Transverse colon (tissue), 4 donors: ENCODE measurements around the gene TBC1D9B. TPM values are rescaled to one million over a fixed set of nuclear protein-coding genes. Genes with fewer than 3 reads are reported as not detected.
"Not testable (repeated sequence)": the region's sequence is repeated elsewhere in the genome, so short reads cannot be mapped to it uniquely, and the experiment has no call there.

Source experiments
- DNase-seq: peaks from one replicate; pipeline ENCODE4 v3.0.0-alpha.2; 2019
- H3K27ac ChIP-seq, 4 donors: fragments of 200-600 bp; sonication (generic); 2 replicates each; pipeline ENCODE4 v1.5.1; 2016 to 2018; ENCODE audit warnings: inconsistent platforms in 4 of 4
- H3K27me3 ChIP-seq: fragments of 200-600 bp; sonication (generic); 2 replicates; pipeline ENCODE4 v1.5.1; 2017; ENCODE audit warnings: inconsistent platforms
- H3K36me3 ChIP-seq, 4 donors: fragments of 200-600 bp; sonication (generic); 2 replicates each; pipeline ENCODE4 v1.5.1; 2017 to 2019; ENCODE audit warnings: inconsistent platforms in 4 of 4
- H3K4me1 ChIP-seq, 4 donors: fragments of 200-600 bp; sonication (generic); 2 replicates each; pipeline ENCODE4 v1.5.1; 2017 to 2020; ENCODE audit warnings: inconsistent platforms in 4 of 4
- H3K4me3 ChIP-seq, 4 donors: fragments of 200-600 bp; sonication (generic); 1 replicate in 1 of 4; 2 replicates in 3 of 4; pipeline versions ENCODE4 v1.5.1 to v1.6.1; 2017 to 2019; ENCODE audit warnings: inconsistent platforms in 4 of 4
- H3K9me3 ChIP-seq, 2 donors: fragments of 200-600 bp; sonication (generic); 2 replicates each; pipeline ENCODE4 v1.5.1; 2017 to 2019; ENCODE audit warnings: inconsistent platforms in 2 of 2
- EP300 ChIP-seq: sonication (generic); formaldehyde crosslinking; IDR thresholded peaks from one replicate; pipeline ENCODE4 v1.6.1; 2017; ENCODE audit warnings: antibody characterized with exemption, low read depth
- POLR2A ChIP-seq: fragments of 450-650 bp; IDR thresholded peaks from one replicate; pipeline ENCODE4 v1.6.1; 2016; ENCODE audit warnings: antibody characterized with exemption, mild to moderate bottlenecking, moderate library complexity
- POLR2AphosphoS5 ChIP-seq, 3 donors: sonication (generic); formaldehyde crosslinking; IDR thresholded peaks; one replicate each; pipeline ENCODE4 v1.6.1; 2016; ENCODE audit warnings: antibody characterized with exemption in 3 of 3
- WGBS, 2 donors: methylation state at CpG; one replicate each; pipeline ENCODE4 v1.1.5; 2018; ENCODE audit warnings: low coverage in 1 of 2; 5-methylcytosine and 5-hydroxymethylcytosine counted together
- in situ Hi-C, 4 donors: fragments of 200-750 bp; cut with MboI; loops; one replicate each; pipeline versions ENCODE4 v1.15.0 to v1.15.1; 2017; ENCODE audit warnings: low sequenced_read_pairs in 3 of 4, low pct_ligation_motif_present in 1 of 4, low pct_unique_long_range_greater_than_20kb in 1 of 4
- intact Hi-C: fragments of 100-400 bp; cut with DNase I; formaldehyde crosslinking; loops from one replicate; pipeline ENCODE4 v1.15.1; 2023; ENCODE audit warnings: low total_unique reads
- total RNA-seq, 4 donors: library from RNA; depleted of rRNA; stranded (reverse); fragments of >200 nt; gene quantifications; one replicate each; pipeline ENCODE4 v1.1.0, GENCODE V29; 2016
- TF ChIP-seq, protein P1 (sequence below), 5 experiments: fragments of 200-600 bp in 3 of 5; fragments of 450-650 bp in 2 of 5; sonication (generic) in 3 of 5; IDR thresholded peaks; 1 replicate in 2 of 5; 2 replicates in 3 of 5; pipeline ENCODE4 v1.5.1; 2016 to 2017; ENCODE audit warnings: antibody characterized with exemption in 5 of 5, inconsistent platforms in 3 of 5, mild to moderate bottlenecking in 2 of 5, moderate library complexity in 1 of 5

Gene TBC1D9B
- total RNA-seq, 4 donors from 2014 or later = 90.5 to 178 (median 127) TPM

DNA sequence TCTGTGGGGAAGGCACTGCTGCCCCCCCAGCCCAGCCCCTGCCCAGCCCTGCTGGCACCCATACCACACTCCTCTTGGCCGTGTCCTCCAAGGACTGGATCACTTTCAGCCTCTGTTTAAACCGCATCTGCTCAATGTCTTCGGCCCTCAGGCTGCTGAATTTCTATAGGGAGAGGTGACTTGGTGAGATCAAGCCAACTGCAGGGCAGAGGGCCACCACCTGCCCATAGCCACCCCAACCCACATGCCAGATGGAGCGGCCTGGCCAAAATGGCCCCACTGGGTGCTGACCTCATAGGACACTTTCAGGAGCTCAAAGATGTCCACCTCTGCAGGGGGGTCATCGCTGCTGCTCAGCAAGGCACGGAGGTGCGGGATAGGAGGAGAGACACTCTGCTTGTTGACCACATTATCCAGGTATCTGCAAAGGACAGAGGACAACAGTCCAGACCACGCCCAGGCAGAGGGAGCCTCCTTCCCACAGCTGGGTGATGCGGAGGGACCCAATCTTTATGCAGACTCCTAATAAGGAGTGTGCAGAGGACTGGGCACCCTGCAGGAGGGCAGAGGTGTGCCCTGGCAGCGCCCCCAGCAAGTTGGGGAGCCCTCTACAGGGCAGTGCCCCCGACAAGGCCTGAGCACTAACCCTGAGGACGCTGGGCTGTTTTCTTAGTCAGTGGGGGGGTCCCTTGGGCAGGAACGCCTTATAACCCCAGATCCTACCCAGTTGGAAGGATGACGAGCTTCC, 34.7 kb downstream of the TBC1D9B start:
- no peak for DNase-seq
- intact Hi-C loops = no loop called here
- H3K9me3 ChIP-seq = no peaks in the 10 kb centered on the region
- TF ChIP-seq POLR2AphosphoS5 (IDR thresholded peaks at IDR 0.05) (no peak), POLR2A (no peak), EP300 (no peak)
- TF ChIP-seq, protein P1, sequence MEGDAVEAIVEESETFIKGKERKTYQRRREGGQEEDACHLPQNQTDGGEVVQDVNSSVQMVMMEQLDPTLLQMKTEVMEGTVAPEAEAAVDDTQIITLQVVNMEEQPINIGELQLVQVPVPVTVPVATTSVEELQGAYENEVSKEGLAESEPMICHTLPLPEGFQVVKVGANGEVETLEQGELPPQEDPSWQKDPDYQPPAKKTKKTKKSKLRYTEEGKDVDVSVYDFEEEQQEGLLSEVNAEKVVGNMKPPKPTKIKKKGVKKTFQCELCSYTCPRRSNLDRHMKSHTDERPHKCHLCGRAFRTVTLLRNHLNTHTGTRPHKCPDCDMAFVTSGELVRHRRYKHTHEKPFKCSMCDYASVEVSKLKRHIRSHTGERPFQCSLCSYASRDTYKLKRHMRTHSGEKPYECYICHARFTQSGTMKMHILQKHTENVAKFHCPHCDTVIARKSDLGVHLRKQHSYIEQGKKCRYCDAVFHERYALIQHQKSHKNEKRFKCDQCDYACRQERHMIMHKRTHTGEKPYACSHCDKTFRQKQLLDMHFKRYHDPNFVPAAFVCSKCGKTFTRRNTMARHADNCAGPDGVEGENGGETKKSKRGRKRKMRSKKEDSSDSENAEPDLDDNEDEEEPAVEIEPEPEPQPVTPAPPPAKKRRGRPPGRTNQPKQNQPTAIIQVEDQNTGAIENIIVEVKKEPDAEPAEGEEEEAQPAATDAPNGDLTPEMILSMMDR (IDR thresholded peaks at IDR 0.05) = no peak
- no peak overlapping the region for H3K4me3 ChIP-seq
- no peak overlapping the region for H3K27ac ChIP-seq
- WGBS, 2 donors = 94% methylated on average over 10 of the region's 14 CpGs; no CpG with 5 or more reads in 1 of the 2 donors
- in situ Hi-C loops = no loop called here
- H3K4me1 ChIP-seq = no peaks in the 10 kb centered on the region
- H3K36me3 ChIP-seq = peaks cover 0 to 39% (median 14%) of the 10 kb centered on the region in 4 donors
- H3K27me3 ChIP-seq = no peaks in the 10 kb centered on the region

DNA sequence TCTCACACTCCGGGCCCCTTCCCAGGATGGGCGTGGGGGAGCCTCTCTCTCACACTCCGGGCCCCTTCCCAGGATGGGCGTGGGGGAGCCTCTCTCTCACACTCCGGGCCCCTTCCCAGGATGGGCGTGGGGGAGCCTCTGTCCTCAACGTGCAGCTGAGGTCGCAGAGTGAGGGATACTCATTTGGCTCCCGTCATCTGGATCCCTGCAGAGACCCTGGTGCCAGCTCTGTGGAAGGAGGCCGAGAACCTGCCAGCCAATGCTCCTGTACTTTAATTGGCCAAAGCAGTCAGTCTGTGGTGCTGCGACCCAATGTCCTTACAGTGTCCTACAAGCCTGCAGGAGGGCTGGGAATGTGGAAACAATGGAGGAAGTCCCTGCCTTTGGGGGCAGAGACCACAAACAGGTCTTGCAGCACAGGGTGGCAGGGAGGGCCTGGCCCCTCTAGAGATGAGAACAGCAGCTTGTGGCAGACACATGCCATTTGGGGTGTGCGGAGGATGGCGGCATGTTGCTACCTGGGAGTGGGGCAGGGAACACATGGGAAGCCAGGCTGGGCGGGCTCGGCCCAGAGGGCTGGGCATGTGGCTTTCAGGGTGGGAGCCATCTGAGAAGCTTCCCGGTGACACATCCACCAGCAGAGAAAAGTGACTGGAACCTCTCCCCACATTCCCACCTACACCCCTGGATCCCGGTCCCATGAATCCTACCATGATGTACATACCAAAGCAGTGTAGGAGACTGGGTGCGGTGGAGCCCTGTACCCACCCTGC, 35.5 kb downstream of the TBC1D9B start:
- in situ Hi-C loops (no loop called here), intact Hi-C loops (no loop called here)
- Histone ChIP-seq H3K36me3 (peaks cover 0 to 39% (median 10%) of the 10 kb centered on the region in 4 donors), H3K27me3 (no peaks in the 10 kb centered on the region), H3K4me3 (no peak overlapping the region), H3K4me1 (no peaks in the 10 kb centered on the region), H3K27ac (no peak overlapping the region), H3K9me3 (no peaks in the 10 kb centered on the region)
- WGBS, 2 donors = 93% methylated on average over 14 of the region's 18 CpGs; no CpG with 5 or more reads in 1 of the 2 donors
- TF ChIP-seq EP300 (no peak), POLR2A (no peak), POLR2AphosphoS5 (IDR thresholded peaks at IDR 0.05) (no peak)
- TF ChIP-seq, protein P1 (IDR thresholded peaks at IDR 0.05) = no peak
- no peak for DNase-seq

DNA sequence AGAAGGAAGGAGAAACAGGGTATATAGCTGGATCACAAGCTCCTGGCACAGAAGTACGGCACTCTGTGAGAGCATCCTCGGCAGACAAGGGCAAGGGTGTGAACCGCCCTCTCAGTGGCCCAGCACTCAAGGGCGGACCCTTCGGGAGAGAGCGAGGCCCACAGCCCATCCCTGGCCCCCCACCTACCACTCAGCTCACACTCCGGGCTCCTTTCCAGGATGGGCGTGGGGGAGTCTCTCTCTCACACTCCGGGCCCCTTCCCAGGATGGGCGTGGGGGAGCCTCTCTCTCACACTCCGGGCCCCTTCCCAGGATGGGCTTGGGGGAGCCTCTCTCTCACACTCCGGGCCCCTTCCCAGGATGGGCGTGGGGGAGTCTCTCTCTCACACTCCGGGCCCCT, 36.2 kb downstream of the TBC1D9B start:
- WGBS, 2 donors = 97% methylated on average over 12 of the region's 14 CpGs; no CpG with 5 or more reads in 1 of the 2 donors
- H3K36me3 ChIP-seq = peaks cover 0 to 39% (median 8%) of the 10 kb centered on the region in 4 donors
- DNase-seq, in situ Hi-C loops, intact Hi-C loops, H3K9me3 ChIP-seq, H3K4me1 ChIP-seq, H3K4me3 ChIP-seq, H3K27ac ChIP-seq, H3K27me3 ChIP-seq: not testable (repeated sequence)

DNA sequence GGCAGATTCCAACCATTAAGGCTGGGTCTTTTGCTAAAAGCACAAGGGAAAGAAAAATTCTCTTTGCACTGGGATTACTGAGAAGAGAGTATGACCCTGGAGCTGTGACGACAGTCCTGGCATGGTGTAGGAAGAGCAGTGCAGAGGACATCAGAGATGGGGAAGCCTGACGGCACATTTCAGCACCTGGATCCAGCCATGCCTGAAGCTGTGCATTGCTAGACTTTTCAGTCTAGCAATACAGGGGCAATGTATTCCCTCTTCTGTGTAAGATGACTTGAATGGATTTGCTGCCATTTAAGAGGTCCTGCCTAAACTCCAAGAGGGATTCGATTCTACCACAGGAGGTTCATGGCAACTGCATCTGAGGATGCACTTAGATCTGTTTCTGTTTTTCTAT, 36.7 kb downstream of the TBC1D9B start:
- TF ChIP-seq, protein P1 (IDR thresholded peaks at IDR 0.05) = no peak
- no peak for TF ChIP-seq EP300
- no peak for TF ChIP-seq POLR2AphosphoS5 (IDR thresholded peaks at IDR 0.05)
- no peak for TF ChIP-seq POLR2A
- intact Hi-C loops (no loop called here), in situ Hi-C loops (no loop called here)
- Histone ChIP-seq H3K4me3 (no peak overlapping the region), H3K9me3 (no peaks in the 10 kb centered on the region), H3K27me3 (no peaks in the 10 kb centered on the region), H3K4me1 (peaks cover 0 to 2% (median 1%) of the 10 kb centered on the region in 4 donors), H3K36me3 (peaks cover 0 to 34% (median 6%) of the 10 kb centered on the region in 4 donors), H3K27ac (no peak overlapping the region)
- no peak for DNase-seq
- 96 to 100% methylated on average over 1 to 3 of the region's 3 CpGs for WGBS, 2 donors
